WTC11 (cell line): ENCODE data around the gene CCNF.

ENCODE experiments used
- CTCF ChIP-seq: fragments of 200-600 bp; IDR thresholded peaks from 2 replicates; pipeline ENCODE4 v1.8.0; 2022; ENCODE audit warnings: antibody characterized with exemption
- RORB ChIP-seq: fragments of 250-450 bp; sonication (Bioruptor Pico); IDR thresholded peaks from 2 replicates; pipeline ENCODE4 v1.9.0; 2021; ENCODE audit warnings: mild to moderate bottlenecking
- TCF7 ChIP-seq: sonication (generic); formaldehyde crosslinking; IDR thresholded peaks from 2 replicates; pipeline ENCODE4 v1.8.0; 2022; ENCODE audit warnings: mild to moderate bottlenecking, low read depth, missing genetic modification reagents, moderate library complexity
- ZNF512 ChIP-seq: sonication (generic); formaldehyde crosslinking; IDR thresholded peaks from 2 replicates; pipeline ENCODE4 v1.8.1; 2022; ENCODE audit warnings: missing genetic modification reagents, borderline replicate concordance

GRCh38 chr16:2487517-2487842 is 58.2 kb downstream of the CCNF start:
- no peak for TF ChIP-seq TCF7 (CRISPR knock-in tag)
- no peak for TF ChIP-seq ZNF512 (CRISPR knock-in tag)
- no peak for TF ChIP-seq CTCF
- no peak for TF ChIP-seq RORB (CRISPR knock-in tag)
